ENCODE results near the gene FAM120AOS.

Gene FAM120AOS

DNA sequence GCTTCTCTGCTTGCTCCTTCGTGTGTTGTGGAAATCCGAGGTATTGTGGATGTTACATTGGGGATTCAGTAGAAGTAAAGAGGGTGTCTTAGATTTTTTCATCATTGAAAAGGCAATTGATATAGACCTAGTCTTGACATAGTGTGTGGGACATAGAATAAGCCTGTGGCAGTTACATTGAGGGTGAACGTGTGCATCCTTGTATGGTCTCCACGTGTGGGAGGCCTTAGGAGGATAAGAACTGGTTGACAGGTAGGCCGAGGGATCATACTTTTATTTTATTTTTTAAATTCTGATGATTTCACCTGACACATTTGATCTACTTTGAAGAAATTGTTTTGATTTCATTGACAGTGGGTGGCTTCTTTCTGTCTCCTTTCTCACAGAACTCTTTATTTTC lies 17.0 kb upstream of the FAM120AOS start:
- TF ChIP-seq, protein P1, sequence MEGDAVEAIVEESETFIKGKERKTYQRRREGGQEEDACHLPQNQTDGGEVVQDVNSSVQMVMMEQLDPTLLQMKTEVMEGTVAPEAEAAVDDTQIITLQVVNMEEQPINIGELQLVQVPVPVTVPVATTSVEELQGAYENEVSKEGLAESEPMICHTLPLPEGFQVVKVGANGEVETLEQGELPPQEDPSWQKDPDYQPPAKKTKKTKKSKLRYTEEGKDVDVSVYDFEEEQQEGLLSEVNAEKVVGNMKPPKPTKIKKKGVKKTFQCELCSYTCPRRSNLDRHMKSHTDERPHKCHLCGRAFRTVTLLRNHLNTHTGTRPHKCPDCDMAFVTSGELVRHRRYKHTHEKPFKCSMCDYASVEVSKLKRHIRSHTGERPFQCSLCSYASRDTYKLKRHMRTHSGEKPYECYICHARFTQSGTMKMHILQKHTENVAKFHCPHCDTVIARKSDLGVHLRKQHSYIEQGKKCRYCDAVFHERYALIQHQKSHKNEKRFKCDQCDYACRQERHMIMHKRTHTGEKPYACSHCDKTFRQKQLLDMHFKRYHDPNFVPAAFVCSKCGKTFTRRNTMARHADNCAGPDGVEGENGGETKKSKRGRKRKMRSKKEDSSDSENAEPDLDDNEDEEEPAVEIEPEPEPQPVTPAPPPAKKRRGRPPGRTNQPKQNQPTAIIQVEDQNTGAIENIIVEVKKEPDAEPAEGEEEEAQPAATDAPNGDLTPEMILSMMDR (IDR thresholded peaks at IDR 0.05; ENCODE audit: low read depth, low read length, missing control alignments): no peak
- DNase-seq (ENCODE audit: extremely low read depth, low read depth): no peak
- no peak overlapping the region for H3K4me3 ChIP-seq (replicated peaks; ENCODE audit: low read depth, low read length)

DNA sequence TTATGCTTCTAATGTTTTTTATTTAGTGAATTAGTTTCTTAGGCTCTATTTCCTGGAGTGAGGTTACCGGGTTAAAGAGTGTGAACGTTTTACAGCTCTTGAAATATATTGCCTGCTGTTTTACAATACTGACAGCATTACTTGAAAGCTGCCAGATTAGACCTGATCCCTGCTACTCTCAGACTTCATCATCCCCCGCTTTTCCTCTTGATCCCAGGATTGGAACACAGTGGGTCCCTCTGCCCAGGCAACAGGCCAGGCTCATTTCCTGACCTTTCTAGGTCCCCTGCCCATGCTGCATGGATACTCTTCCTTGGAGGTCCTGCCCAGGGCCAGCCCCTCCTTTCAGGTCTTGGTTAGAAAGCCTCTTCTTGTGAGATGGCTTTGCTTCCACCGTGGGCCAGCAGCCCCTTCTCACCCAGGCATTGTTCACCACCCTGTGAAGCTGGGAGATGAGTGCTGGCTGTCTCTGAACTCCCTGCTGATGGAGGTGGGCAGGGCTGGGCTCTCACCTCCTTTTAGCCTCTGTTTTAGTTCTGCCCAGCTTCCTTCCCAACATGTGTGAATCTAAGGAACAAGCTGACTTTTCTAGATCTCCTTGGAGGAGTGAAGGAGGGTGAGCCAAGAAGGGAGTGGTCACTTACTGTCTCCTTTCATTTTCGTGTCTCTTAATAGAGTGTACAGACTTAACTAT lies 15.5 kb upstream of the FAM120AOS start:
- no peak overlapping the region for H3K4me3 ChIP-seq (replicated peaks; ENCODE audit: low read depth, low read length)
- TF ChIP-seq, protein P1 (IDR thresholded peaks at IDR 0.05; ENCODE audit: low read depth, low read length, missing control alignments): no peak
- no peak for DNase-seq (ENCODE audit: extremely low read depth, low read depth)

DNA sequence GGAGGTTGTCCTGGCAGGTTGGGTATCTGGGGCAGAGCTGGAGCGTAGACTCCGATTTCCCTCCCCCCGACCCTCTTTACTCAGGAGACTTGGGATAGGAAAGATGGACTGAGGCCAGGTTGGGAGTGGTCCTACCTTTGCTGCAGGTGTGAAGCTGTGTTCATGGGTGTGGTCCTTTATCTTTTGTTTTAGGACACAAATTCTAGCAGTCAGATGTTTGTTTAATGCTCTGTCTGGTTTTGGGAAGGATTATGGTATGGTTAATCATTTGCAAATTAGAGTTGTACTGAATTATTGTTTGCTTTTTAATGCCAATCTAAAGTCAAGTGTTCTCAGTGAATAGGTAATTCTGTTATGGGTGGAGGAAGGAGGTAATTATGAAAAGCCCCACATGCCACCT lies 14.1 kb upstream of the FAM120AOS start:
- no peak overlapping the region for H3K4me3 ChIP-seq (replicated peaks; ENCODE audit: low read depth, low read length)
- TF ChIP-seq, protein P1 (IDR thresholded peaks at IDR 0.05; ENCODE audit: low read depth, low read length, missing control alignments): no peak

DNA sequence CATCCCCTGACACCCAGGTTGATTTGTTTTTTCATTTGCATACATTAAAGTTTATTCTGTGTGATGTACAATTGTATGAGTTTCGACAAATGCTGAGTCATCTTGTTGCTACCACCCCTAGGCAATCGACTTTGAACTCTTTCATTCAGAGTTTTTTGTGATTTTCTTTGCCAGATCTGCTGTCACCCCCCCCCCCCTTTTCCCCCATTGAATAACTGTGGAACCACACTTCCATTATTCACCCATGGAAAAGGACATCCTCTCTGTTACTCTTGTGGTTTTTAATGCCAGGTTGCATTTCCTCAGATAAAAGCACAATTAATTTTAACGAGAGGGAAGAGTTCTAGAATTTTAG lies 13.7 kb upstream of the FAM120AOS start:
- TF ChIP-seq, protein P1 (IDR thresholded peaks at IDR 0.05; ENCODE audit: low read depth, low read length, missing control alignments): no peak
- no peak overlapping the region for H3K4me3 ChIP-seq (replicated peaks; ENCODE audit: low read depth, low read length)
- no peak for DNase-seq (ENCODE audit: extremely low read depth, low read depth)

More for the DNA sequence above, 14.1 kb upstream of the FAM120AOS start:
- DNase-seq (ENCODE audit: extremely low read depth, low read depth): no peak

DNA sequence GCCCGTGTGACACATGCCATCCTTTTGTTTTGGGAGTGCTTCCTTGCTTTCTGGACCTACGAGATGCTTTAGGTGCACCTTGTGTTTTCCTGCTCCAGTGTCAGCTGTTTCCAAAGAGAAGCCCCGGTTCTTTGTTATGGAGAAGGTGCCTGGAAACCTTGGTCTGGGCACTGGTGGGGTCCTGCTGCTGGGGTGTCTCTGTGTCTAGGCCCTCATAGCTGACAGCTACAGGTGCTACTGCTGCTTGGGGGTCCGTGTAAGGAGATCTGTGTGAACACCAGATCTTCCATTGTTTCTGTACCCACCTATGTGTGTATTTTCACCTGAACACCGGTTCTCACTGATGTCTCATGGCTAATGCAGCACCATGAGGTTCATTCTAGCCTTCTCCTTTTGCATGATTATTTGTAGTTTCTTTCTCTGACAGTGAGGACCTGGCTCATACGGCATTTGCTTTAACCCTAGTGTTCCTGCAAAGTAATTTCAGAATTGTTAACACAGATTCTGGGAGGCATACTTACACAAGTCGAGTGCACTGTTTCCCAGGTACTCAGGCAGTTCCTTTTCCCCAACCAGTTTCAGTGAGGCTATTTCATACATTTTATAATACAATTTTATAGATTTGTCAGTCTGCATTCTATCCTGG lies 13.2 kb upstream of the FAM120AOS start:
- DNase-seq (ENCODE audit: extremely low read depth, low read depth): no peak
- H3K4me3 ChIP-seq (replicated peaks; ENCODE audit: low read depth, low read length): no peak overlapping the region
- TF ChIP-seq, protein P1 (IDR thresholded peaks at IDR 0.05; ENCODE audit: low read depth, low read length, missing control alignments): no peak

DNA sequence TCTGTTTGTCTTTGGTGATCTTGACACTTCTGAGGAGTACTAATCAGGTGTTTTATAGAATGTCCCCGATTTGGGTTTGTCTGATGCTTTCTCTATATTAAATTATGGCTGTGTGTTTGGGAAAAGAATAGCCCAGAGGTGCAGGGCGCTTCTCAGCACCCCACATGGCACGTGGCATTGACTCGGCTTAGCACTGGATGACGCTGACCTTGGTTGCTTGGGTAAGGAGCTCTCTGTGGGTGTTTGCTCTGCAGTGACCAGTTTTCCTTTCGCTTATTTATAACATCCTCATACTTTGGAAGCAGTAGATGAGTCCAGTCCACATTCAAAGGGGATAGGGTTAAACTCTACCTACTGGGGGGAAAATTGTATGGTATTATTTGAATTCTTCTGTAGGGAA lies 12.5 kb upstream of the FAM120AOS start:
- no peak for DNase-seq (ENCODE audit: extremely low read depth, low read depth)
- TF ChIP-seq, protein P1 (IDR thresholded peaks at IDR 0.05; ENCODE audit: low read depth, low read length, missing control alignments): no peak
- H3K4me3 ChIP-seq (replicated peaks; ENCODE audit: low read depth, low read length): no peak overlapping the region
